Caco-2 (cell line): ENCODE data around the gene EXOC2. TPM values are rescaled to one million over a fixed set of nuclear protein-coding genes. Genes with fewer than 3 reads are reported as not detected.

Experiments used
- BruUV-seq: library from RNA; stranded (reverse); fragments of 400-500 nt; replicated peaks from 2 replicates; lab custom pipeline; 2021; lab: Mats Ljungman, UMichigan
- CTCF ChIA-PET: fragments of 300-600 bp; sonication (Branson Sonifier 250); formaldehyde crosslinking; loops from one replicate; lab custom pipeline; 2022; ENCODE audit warnings: antibody characterized with exemption; lab: Charles Lee
- POLR2A ChIA-PET: fragments of 300-600 bp; sonication (Branson Sonifier 250); formaldehyde crosslinking; loops from one replicate; lab custom pipeline; 2022; ENCODE audit warnings: antibody characterized with exemption; lab: Charles Lee
- DNase-seq, 2 experiments: peaks; one replicate each; pipeline versions ENCODE4 v3.0.0 to v3.0.0-alpha.2; 2020 to 2022
- H3K27me3 ChIP-seq: replicated peaks from 2 replicates; pipeline ENCODE4 v1.6.0; 2011; ENCODE audit warnings: low read length; ENCODE audit not compliant: control insufficient read depth, insufficient read depth
- H3K36me3 ChIP-seq: 2 replicates; pipeline ENCODE4 v1.5.1; 2011; ENCODE audit warnings: low read length; ENCODE audit not compliant: control insufficient read depth, insufficient read depth
- H3K4me1 ChIP-seq: fragments of 250-450 bp; sonication (Bioruptor Pico); 2 replicates; pipeline ENCODE4 v1.5.1; 2020; ENCODE audit warnings: mild to moderate bottlenecking
- H3K4me3 ChIP-seq: 2 replicates; pipeline ENCODE4 v1.5.1; 2011; ENCODE audit warnings: low read depth, mild to moderate bottlenecking, control low read depth, low read length
- H3K9me3 ChIP-seq: fragments of 250-450 bp; sonication (Bioruptor Pico); 2 replicates; pipeline ENCODE4 v1.5.1; 2020; ENCODE audit warnings: mild to moderate bottlenecking, moderate library complexity
- H3K27ac Mint-ChIP-seq: one replicate; pipeline ENCODE4 v1.8.0; 2022; ENCODE audit warnings: mixed read lengths; ENCODE audit not compliant: unreplicated experiment
- H3K27me3 Mint-ChIP-seq: one replicate; pipeline ENCODE4 v1.8.0; 2022; ENCODE audit warnings: mixed read lengths; ENCODE audit not compliant: insufficient read depth, unreplicated experiment
- H3K36me3 Mint-ChIP-seq: one replicate; pipeline ENCODE4 v1.8.0; 2022; ENCODE audit warnings: mild to moderate bottlenecking, mixed read lengths; ENCODE audit not compliant: insufficient read depth, unreplicated experiment
- H3K4me1 Mint-ChIP-seq: one replicate; pipeline ENCODE4 v1.8.0; 2022; ENCODE audit warnings: low read depth, mixed read lengths; ENCODE audit not compliant: unreplicated experiment
- H3K4me3 Mint-ChIP-seq: one replicate; pipeline ENCODE4 v1.8.0; 2022; ENCODE audit warnings: mild to moderate bottlenecking, moderate library complexity, mixed read lengths; ENCODE audit not compliant: unreplicated experiment
- H3K9me3 Mint-ChIP-seq: one replicate; pipeline ENCODE4 v1.8.0; 2022; ENCODE audit warnings: mixed read lengths; ENCODE audit not compliant: unreplicated experiment
- intact Hi-C: fragments of 100-400 bp; cut with micrococcal nuclease; formaldehyde crosslinking; loops from one replicate; pipeline ENCODE4 v1.10.0; 2022; ENCODE audit not compliant: unreplicated experiment
- total RNA-seq: library from RNA; stranded (reverse); gene quantifications from 2 replicates; pipeline ENCODE4 v1.2.3, GENCODE V29; 2022
- TF ChIP-seq, protein P1 (sequence below), 2 experiments: fragments of 200-600 bp in 1 of 2; IDR thresholded peaks; 1 replicate in 1 of 2; 2 replicates in 1 of 2; pipeline versions ENCODE4 v1.5.1 to v1.8.0; 2011 to 2022; ENCODE audit warnings: antibody characterized with exemption in 1 of 2, control low read depth in 1 of 2, inconsistent platforms in 1 of 2, low read depth in 1 of 2, low read length in 1 of 2, mild to moderate bottlenecking in 1 of 2, moderate library complexity in 1 of 2; ENCODE audit not compliant: insufficient read depth in 1 of 2, severe bottlenecking in 1 of 2, unreplicated experiment in 1 of 2

Gene EXOC2
- total RNA-seq, 1 experiment from 2014 or later = 21.4 TPM

DNA sequence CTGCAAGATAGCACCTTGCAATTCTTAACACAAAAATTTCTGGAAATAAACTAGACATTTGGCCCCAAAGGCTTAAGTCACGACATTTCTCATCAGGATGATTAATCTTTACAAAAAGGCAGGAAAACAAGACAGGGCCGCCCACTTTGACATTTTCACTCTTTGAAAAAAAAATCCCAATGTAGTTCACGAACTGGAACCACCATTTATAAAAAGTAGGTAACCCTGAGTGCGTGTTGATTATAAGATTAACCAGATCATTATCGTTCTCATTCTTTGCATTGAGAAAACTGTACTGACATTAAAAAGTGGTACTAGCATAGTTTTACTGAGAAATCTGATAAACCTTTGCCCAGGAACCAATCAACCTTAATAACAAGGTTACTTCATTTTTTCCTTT is 144.8 kb downstream of the EXOC2 start:
- Mint-ChIP-seq H3K9me3 (peaks cover 2% of the 10 kb centered on the region), H3K27me3 (no peaks in the 10 kb centered on the region), H3K27ac (no peak overlapping the region), H3K4me1 (no peaks in the 10 kb centered on the region), H3K36me3 (peaks cover 30% of the 10 kb centered on the region), H3K4me3 (no peak overlapping the region)
- Histone ChIP-seq H3K4me3 (no peak overlapping the region), H3K27me3 (no peaks in the 10 kb centered on the region), H3K4me1 (no peaks in the 10 kb centered on the region), H3K9me3 (no peaks in the 10 kb centered on the region), H3K36me3 (no peaks in the 10 kb centered on the region)
- intact Hi-C loops = no loop called here
- POLR2A ChIA-PET = no interaction called here
- DNase-seq = no peak
- CTCF ChIA-PET = no interaction called here
- TF ChIP-seq, protein P1, sequence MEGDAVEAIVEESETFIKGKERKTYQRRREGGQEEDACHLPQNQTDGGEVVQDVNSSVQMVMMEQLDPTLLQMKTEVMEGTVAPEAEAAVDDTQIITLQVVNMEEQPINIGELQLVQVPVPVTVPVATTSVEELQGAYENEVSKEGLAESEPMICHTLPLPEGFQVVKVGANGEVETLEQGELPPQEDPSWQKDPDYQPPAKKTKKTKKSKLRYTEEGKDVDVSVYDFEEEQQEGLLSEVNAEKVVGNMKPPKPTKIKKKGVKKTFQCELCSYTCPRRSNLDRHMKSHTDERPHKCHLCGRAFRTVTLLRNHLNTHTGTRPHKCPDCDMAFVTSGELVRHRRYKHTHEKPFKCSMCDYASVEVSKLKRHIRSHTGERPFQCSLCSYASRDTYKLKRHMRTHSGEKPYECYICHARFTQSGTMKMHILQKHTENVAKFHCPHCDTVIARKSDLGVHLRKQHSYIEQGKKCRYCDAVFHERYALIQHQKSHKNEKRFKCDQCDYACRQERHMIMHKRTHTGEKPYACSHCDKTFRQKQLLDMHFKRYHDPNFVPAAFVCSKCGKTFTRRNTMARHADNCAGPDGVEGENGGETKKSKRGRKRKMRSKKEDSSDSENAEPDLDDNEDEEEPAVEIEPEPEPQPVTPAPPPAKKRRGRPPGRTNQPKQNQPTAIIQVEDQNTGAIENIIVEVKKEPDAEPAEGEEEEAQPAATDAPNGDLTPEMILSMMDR (IDR thresholded peaks at IDR 0.05; ENCODE audit: insufficient read depth in 1 of 2, low read depth in 1 of 2, low read length in 1 of 2, severe bottlenecking in 1 of 2, unreplicated experiment in 1 of 2) = no peak
- BruUV-seq = no TSS peak

- Histone ChIP-seq H3K36me3 (0 out of 2 replicates have a peak, but pooled peaks cover 2% of the 10 kb centered on the region), H3K9me3 (peaks cover 16% of the 10 kb centered on the region), H3K27me3 (no peaks in the 10 kb centered on the region), H3K4me3 (no peak overlapping the region), H3K4me1 (no peaks in the 10 kb centered on the region)
- Mint-ChIP-seq H3K36me3 (peaks cover 25% of the 10 kb centered on the region), H3K27ac (peak overlapping the region; percentile 13), H3K4me1 (peaks cover 9% of the 10 kb centered on the region), H3K4me3 (no peak overlapping the region), H3K9me3 (peaks cover 29% of the 10 kb centered on the region), H3K27me3 (no peaks in the 10 kb centered on the region)
- intact Hi-C loops = no loop called here
- ChIA-PET POLR2A (no interaction called here), CTCF (no interaction called here)
- no peak for DNase-seq
- TF ChIP-seq, protein P1 (IDR thresholded peaks at IDR 0.05; ENCODE audit: insufficient read depth in 1 of 2, low read depth in 1 of 2, low read length in 1 of 2, severe bottlenecking in 1 of 2, unreplicated experiment in 1 of 2) = no peak
- no TSS peak for BruUV-seq
Observed at GRCh38 chr6:540490-540889, 152.4 kb downstream of the EXOC2 start.

GRCh38 chr6:537114-537513 is 155.8 kb downstream of the EXOC2 start:
- Mint-ChIP-seq H3K27ac (no peak overlapping the region), H3K27me3 (no peaks in the 10 kb centered on the region), H3K4me1 (peaks cover 9% of the 10 kb centered on the region), H3K4me3 (no peak overlapping the region), H3K36me3 (peaks cover 6% of the 10 kb centered on the region), H3K9me3 (peaks cover 17% of the 10 kb centered on the region)
- POLR2A ChIA-PET = no interaction called here
- no peak for DNase-seq
- intact Hi-C loops = no loop called here
- Histone ChIP-seq H3K4me3 (no peak overlapping the region), H3K27me3 (no peaks in the 10 kb centered on the region), H3K4me1 (no peaks in the 10 kb centered on the region), H3K36me3 (no peaks in the 10 kb centered on the region), H3K9me3 (peaks cover 16% of the 10 kb centered on the region)
- BruUV-seq = no TSS peak
- CTCF ChIA-PET = no interaction called here
- TF ChIP-seq, protein P1 (IDR thresholded peaks at IDR 0.05; ENCODE audit: insufficient read depth in 1 of 2, low read depth in 1 of 2, low read length in 1 of 2, severe bottlenecking in 1 of 2, unreplicated experiment in 1 of 2) = no peak
